NCI-H1694 treated with DMSO at 0.1 percent for 48 hours (cell line): ENCODE results near the gene MGMT.

Source experiments
- DNase-seq: peaks from one replicate; lab custom pipeline; 2025; lab: John Stamatoyannopoulos, UW

The MGMT gene

GRCh38 chr10:129710510-129710847 is 243.4 kb downstream of the MGMT start:
- DNase-seq: no peak

GRCh38 chr10:129711291-129711690 is 244.2 kb downstream of the MGMT start:
- no peak for DNase-seq

GRCh38 chr10:129712000-129712399 is 245.0 kb downstream of the MGMT start:
- no peak for DNase-seq

DNA sequence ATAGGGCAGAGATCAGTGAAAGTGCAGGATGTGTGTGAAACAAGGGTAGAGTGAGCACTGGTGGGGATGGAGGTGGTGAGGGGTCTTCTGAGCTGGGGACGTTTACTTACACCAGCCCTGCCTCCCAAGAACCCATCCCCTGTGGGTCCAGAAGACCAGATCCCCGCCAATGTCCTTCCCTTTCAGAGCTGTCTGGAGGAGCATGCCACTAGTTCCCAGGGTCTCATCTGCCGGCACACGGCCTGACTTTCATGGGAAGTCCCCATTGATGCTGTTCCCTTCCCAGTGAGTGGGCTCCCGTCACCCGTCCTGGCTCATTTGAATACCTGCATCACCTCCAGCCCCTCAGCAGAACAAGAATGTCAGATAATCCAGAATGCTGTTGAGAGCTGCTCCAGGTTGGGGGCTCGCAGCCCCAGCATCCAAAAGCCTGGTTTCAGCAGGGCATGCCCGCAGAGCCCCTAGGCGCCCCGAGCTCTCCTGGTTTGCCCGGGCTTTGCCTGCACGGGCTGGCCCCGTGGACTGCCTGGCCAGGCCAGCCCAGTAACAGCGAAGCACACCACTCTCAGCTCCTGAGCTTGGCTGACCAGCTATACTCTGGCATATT is 246.7 kb downstream of the MGMT start:
- DNase-seq: no peak

DNA sequence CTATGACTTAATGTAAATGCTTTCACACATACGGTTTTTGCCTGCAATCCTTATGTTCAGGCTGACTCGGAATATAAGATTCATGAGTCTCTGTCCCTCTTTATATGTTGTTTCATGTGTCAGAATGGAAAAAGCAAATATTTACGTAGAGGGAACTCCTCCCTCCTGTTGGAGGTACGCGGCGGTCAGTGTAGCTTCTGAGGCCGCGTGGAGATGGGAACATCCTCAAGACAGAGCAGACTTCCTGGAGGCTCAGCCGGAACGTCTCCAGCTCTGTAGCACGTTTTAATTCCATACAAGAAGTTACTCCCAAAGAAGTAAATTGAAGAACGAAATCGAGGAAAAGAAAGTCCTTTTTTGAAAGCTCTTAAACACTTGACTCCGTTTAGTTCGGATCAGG is 248.8 kb downstream of the MGMT start:
- no peak for DNase-seq

- no peak for DNase-seq
Measured at GRCh38 chr10:129716211-129716681, 249.2 kb downstream of the MGMT start.

DNA sequence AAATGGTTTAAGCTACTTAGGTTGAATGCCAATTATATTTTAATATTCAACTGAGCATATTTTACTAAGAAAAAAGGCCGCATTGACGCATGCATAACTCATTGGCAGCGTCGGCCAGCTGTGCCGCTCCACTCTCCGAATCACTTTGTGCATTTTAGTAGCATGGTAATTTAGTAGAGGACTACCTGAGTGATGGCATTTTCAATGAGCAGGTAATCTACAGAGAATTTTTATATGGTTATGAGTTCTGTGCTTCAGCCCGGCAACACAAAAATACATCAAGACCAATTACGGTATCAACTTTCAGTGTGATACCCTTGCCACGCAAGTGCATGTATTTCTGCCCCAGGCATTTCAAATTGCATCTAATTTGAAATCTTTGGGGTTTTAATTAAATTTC is 249.8 kb downstream of the MGMT start:
- no peak for DNase-seq

GRCh38 chr10:129717816-129718547 is 250.9 kb downstream of the MGMT start:
- no peak for DNase-seq

- DNase-seq: no peak
Measured at GRCh38 chr10:129718548-129719414, 251.7 kb downstream of the MGMT start.

- no peak for DNase-seq
Measured at GRCh38 chr10:129719415-129719739, 252.3 kb downstream of the MGMT start.

- no peak for DNase-seq
Measured at GRCh38 chr10:129719889-129720590, 253.0 kb downstream of the MGMT start.

GRCh38 chr10:129725011-129725410 is 258.0 kb downstream of the MGMT start:
- no peak for DNase-seq

DNA sequence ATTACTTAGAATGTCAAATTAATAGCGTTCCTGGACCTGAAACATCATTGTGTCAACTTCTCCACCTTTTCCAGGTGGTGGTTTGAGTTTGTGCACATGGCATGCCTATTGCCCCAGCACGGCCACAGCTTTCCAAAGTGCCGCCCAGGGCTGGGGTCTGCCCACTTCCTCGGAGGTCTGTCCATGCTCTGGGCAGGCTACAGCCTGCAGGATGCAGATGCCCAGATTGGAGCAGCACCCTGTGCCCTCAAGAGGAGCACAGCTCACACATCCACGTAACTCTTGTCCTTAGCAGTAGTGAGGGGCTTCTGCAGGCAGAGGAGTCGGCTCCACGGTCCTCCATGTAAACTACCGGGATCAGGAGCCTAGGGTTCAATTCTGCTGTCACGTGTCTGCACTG is 258.4 kb downstream of the MGMT start:
- no peak for DNase-seq

DNA sequence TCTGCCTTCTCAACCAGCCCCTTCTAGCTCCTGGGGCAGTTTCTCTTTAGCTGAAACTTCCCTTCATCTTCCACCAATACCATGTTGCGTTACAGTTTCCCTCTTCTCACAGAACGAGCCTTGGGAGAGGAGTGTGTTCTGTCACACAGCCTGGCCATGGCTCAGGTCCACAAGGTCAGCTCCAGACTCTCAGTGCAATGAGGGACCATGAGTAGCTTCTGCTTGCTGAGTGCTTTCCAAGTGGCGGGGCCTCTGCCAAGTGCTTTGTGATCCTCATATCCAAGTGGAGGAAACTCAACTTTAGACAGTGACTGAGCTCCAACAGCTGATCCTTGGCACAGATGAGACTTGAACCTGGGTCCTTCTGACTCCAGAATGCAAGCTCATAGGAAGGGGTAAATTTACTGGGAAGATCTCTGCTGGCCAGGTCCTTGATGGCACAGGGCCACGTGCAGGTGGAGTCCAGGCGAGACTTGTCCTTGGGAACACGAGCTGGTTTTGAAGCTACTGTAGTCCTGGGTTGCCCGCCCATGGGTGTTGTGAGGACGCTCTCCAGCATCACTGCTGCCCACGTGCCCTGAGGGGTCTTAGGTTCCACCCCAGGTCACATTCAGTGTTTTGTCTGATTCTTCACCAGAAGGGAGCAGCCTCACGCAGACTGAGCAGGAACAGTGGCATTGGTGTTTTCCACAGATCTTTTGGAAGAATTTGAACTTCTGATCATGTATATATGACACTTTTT is 259.0 kb downstream of the MGMT start:
- no peak for DNase-seq

GRCh38 chr10:129727071-129727470 is 260.0 kb downstream of the MGMT start:
- DNase-seq: no peak

- DNase-seq: no peak
Measured at GRCh38 chr10:129727495-129727894, 260.5 kb downstream of the MGMT start.

- DNase-seq: no peak
Measured at GRCh38 chr10:129728246-129728820, 261.3 kb downstream of the MGMT start.

- DNase-seq: no peak
Measured at GRCh38 chr10:129728905-129729795, 262.1 kb downstream of the MGMT start.

DNA sequence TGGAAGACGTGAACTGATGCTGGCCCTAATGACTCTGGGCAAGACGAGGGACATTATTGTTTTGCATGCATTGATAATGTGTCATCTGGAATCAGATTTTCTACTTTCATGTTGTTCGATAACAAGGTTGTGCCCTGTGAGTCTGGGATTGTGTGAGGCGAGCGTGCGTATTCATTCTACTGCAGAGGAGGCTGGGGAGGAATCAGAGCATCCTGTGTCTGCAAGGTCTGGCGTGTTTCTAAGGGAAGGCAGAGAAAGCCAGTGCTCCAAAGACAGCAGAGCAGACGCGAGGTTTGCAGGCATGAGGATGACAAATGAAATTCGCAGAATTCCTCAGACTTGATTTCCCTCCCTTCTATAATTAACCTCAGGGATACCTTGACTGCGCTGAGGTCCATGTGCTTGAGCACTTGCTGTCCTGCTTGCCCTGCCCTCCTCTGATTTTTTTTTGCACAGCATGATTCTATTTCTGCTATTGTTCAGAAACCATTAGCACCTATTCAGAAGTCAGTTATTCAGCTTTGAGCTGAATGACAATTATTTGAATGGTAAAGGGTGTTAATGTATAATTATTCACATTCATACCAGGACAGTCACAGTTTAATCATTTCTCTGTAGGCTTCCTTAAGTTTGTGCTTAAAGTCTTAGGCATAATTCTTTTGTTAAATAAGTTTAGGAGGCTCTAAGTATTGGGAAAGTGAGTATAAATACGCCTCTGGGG is 263.4 kb downstream of the MGMT start:
- DNase-seq: no peak

GRCh38 chr10:129730993-129731325 is 263.9 kb downstream of the MGMT start:
- no peak for DNase-seq
